B cell (primary cell): Measurements from ENCODE around the gene GOLT1B.

ENCODE experiments used
- EZH2 ChIP-seq: IDR thresholded peaks from 2 replicates; pipeline ENCODE4 v1.6.1; 2012; ENCODE audit warnings: borderline replicate concordance, low read depth, mild to moderate bottlenecking, moderate library complexity, low read length; ENCODE audit not compliant: insufficient read depth, poor library complexity, severe bottlenecking
- TF ChIP-seq, protein P1 (sequence below): fragments of 200-600 bp; IDR thresholded peaks from one replicate; pipeline ENCODE4 v1.8.0; 2022; ENCODE audit warnings: antibody characterized with exemption, mild to moderate bottlenecking

GRCh38 chr12:21553329-21553675 is 51.7 kb downstream of the GOLT1B start:
- TF ChIP-seq, protein P1, sequence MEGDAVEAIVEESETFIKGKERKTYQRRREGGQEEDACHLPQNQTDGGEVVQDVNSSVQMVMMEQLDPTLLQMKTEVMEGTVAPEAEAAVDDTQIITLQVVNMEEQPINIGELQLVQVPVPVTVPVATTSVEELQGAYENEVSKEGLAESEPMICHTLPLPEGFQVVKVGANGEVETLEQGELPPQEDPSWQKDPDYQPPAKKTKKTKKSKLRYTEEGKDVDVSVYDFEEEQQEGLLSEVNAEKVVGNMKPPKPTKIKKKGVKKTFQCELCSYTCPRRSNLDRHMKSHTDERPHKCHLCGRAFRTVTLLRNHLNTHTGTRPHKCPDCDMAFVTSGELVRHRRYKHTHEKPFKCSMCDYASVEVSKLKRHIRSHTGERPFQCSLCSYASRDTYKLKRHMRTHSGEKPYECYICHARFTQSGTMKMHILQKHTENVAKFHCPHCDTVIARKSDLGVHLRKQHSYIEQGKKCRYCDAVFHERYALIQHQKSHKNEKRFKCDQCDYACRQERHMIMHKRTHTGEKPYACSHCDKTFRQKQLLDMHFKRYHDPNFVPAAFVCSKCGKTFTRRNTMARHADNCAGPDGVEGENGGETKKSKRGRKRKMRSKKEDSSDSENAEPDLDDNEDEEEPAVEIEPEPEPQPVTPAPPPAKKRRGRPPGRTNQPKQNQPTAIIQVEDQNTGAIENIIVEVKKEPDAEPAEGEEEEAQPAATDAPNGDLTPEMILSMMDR: no peak
- no peak for TF ChIP-seq EZH2
